Middle frontal gyrus (tissue), 1 donor: ENCODE data around the gene PKIG.

Source experiments
- DNase-seq: peaks from one replicate; pipeline ENCODE4 v3.0.0-alpha.2; 2015; ENCODE audit warnings: low spot score; ENCODE audit errors: extremely low spot score

The PKIG gene

GRCh38 chr20:44657875-44658274 is 75.5 kb downstream of the PKIG start:
- DNase-seq: no peak

- DNase-seq: no peak
Observed at GRCh38 chr20:44658810-44659209, 76.4 kb downstream of the PKIG start.

- DNase-seq: no peak
Observed at GRCh38 chr20:44659931-44660330, 77.6 kb downstream of the PKIG start.

GRCh38 chr20:44660581-44660980 is 78.2 kb downstream of the PKIG start:
- DNase-seq: no peak

- no peak for DNase-seq
Observed at GRCh38 chr20:44662261-44662660, 79.9 kb downstream of the PKIG start.

GRCh38 chr20:44664131-44664530 is 81.8 kb downstream of the PKIG start:
- DNase-seq: no peak

GRCh38 chr20:44666066-44666465 is 83.7 kb downstream of the PKIG start:
- no peak for DNase-seq
